Superior temporal gyrus (tissue), 1 donor: ENCODE results near the gene ALLC.

ENCODE experiments used
- DNase-seq: peaks from one replicate; pipeline ENCODE4 v3.0.0-alpha.2; 2016; ENCODE audit errors: extremely low spot score

Gene ALLC

DNA sequence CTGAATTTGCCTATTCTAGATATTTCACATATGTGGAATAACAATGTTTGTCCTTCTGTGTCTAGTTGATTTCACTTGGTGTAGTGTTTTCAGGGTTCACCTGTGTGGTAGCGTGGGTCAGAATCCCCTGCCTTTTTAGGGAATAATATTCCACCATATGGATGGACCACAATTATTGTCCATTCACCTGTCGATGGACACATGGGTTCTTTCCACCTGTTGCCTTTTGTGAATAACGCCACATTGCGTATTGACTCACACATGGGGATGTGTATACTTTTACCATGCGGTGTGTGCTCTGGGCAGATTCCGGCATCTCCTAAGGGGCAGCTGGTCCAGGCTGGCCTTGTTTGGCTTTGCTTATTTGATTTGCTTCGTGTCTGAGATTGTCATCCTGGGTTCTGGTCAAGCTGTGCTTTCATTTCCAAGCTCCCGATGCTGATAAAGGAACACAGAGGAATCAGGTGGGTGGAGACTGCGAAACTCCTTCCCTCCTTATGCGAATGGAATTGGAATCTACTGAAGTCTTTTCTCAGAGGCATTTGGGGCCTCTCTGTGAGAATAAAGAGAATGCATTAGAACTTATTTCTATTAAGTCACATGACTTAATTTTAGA, 18.9 kb upstream of the ALLC start:
- no peak for DNase-seq

DNA sequence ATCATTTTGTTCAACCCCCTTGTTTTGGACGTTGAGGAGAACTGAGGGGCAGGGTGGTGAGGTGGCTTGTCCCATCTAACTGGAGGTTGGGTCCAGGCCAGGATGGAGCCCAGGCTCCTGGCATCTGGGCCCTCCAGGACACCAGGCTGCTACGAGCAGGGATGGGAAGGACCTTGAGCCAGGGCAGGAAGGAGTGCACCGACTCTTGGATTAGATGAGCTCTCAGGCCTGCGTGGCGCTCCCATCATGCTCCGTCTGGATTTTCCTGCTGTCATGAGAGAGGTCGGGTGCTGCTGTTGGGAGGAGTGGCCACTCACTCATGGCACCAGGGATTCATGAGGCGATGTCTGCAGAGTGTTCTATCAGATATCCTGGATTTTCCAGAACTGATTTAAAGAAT, 18.3 kb upstream of the ALLC start:
- no peak for DNase-seq

DNA sequence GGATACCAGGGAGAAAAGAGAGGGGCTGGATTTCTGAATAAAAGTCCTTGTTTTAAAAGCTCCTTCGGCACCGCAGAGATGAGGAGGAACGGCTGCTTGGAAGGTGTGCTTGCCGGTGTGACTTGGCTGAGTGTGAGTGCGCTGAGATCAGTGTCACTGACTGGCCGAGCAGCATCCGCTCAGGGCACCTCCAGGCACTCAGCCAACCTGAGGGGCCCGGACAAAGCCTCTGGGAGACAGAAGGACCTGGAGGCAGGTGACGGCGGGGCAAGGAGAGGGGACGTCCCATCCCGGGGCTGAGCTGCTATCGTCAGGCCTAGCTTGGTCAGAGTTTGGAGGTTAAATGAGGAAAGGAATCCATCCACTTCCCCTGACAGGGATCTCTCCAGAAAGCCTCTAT, 16.8 kb upstream of the ALLC start:
- no peak for DNase-seq

DNA sequence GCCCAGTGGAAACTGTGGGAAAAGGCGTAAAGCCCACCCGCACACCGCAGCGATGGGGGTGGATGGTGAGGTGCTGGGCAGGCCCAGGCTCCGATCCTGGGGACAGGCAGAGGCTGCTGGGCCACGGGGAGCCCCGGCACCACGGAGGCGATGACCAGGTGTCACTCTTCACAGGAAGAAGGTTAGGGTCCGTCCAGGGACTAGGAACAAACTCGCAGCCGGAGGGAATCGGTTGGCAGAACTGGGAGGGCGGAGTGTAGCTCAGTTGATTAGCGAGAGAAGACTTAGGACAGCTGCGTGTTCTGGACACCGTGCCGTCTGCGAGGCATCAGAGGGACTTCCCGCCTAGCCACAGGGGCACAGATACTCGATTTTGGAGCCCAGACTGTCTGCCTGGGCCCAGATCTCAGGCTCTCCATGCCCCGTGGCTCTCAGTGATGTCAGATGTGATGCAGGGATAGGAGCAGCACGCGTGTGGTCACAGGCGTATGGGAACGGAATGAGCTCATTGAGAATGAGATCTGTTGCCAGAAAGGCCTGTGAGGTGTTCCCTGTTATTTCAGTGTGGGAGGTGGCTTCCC, 16.1 kb upstream of the ALLC start:
- DNase-seq: no peak

DNA sequence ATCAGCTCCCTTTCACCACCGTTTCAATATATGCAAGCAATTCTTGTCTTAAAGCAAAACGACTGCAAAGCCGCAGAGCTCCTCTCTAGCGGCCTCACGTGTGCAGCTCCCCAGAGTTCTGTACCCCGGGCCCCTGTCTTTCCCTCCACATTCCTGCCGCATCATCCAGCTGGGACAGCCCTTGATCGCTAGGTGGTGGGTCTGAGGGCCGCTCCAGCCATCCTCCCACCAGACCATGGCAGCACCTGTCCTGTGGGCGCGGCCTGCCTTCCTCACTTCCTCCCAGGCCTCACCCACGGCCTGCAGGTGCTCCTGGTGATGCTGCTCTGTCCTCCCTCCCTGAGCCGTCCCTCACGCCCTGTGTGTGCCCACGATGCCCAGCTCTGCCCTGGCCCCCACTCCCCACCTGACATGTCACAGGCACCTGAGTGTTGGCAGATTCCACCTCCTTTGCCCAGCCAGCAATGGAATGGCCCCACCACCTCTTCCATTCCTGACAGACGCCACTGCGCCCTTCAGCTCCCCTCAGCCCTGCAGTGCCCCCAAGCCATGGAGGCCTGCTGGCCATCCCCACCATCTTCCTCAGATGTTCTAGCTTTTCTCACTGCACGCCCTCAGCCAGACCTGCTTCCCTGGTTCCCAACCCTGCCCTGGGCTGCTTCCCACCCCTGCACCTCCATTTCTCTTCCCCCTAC, 15.3 kb upstream of the ALLC start:
- no peak for DNase-seq

DNA sequence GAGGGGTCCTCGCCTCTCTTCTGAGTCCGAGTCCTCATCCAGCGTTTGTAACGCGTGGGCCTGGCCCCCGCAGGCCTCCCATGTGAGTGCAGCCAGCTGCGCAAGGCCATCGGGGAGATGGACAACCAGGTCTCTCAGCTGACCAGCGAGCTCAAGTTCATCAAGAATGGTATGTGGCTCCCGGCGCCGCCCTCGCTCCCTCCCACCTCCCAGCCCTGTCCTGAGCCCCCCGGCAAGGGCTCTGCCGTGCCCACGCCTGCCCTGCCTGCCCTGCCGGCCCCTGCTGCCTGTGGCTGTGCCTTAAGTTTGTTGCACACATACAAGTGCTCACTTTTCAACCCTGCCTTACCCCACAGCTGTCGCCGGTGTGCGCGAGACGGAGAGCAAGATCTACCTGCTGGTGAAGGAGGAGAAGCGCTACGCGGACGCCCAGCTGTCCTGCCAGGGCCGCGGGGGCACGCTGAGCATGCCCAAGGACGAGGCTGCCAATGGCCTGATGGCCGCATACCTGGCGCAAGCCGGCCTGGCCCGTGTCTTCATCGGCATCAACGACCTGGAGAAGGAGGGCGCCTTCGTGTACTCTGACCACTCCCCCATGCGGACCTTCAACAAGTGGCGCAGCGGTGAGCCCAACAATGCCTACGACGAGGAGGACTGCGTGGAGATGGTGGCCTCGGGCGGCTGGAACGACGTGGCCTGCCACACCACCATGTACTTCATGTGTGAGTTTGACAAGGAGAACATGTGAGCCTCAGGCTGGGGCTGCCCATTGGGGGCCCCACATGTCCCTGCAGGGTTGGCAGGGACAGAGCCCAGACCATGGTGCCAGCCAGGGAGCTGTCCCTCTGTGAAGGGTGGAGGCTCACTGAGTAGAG, 14.4 kb upstream of the ALLC start:
- DNase-seq: no peak

DNA sequence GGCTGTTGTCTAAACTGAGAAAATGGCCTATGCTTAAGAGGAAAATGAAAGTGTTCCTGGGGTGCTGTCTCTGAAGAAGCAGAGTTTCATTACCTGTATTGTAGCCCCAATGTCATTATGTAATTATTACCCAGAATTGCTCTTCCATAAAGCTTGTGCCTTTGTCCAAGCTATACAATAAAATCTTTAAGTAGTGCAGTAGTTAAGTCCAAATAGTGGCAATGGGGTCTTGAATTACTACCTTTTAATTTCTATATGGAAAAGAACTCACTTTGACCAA, 13.8 kb upstream of the ALLC start:
- no peak for DNase-seq

DNA sequence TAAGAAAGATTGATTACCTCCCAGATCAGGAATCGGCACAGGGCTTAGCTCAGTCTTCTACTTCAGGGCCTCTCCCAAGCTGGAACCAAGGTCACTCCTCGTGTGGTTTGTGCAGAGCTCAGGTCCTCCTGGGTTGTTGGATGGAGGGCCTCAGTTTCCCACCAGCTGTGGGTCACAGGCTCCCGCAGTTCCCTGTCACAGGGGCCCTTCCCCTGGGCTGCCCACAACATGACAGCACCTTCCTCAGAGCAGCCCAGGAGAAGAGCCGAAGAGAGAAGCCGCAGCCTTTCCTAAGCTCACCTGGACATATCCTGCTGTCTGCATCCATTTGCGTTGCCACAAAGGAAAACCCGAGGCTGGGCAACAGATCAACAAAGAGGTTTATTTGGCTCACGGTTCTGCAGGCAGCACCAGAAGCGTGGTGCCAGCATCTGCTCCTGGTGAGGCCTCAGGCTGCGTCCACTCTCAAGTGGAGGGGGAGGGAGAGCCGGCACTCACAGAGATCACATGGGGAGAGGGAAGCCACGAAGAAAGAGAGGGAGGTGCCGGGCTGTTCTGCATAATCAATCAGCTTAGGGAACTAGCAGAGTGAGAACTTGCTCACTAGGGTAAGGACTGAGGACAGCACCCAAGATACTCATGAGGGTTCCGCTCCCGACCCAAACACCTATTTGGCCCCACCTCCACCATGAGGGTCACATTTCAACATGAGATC, 13.0 kb upstream of the ALLC start:
- no peak for DNase-seq

DNA sequence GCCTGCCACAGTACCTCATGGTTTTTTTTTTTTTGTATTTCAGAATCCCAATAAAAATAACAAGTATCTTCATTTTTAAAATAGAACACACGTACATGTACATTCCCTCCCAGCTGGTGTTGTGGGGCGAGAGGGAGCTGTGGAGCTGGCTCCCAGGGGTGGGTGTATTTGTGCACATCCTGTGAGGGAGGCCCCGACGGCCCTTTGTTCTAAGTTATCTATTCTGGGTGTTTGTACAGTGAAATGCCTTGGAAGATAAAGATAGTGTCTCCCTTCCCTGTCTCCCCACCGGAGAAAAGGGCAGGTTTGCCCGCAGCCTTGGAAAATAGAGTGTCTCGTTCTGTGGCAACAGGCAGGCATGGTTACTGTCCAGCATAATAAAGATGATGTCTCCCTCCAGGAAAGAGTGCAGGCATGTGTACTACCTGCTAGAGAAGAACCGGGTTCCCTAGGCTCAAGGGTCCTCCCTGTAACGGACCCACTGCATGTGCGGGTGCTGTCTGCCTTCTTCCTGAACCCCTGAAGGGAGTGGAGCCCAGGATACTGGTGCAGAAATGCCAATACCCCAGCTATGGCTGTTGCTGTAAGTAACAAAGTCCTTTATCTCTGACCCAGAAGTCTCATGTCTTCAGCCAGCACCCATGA, 12.1 kb upstream of the ALLC start:
- no peak for DNase-seq

DNA sequence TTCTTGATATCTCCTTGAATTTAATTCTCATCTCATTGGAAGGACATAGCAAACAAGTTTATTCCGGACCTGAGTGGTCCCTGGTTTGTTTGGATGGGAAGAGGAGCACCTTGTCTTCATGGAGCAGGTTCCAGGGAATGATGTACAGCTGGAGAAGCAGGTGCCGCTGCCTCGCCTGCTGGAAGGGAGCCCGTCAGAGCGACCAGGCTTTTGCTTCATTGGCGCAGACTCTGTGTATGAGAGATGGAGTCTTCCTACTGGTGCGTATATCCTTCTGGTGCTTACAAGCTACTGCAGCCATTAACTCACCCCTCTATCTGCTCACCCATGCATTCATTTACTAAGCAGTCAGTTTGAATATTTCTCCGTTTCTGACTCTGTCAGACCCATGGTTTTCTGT, 11.6 kb upstream of the ALLC start:
- DNase-seq: no peak

DNA sequence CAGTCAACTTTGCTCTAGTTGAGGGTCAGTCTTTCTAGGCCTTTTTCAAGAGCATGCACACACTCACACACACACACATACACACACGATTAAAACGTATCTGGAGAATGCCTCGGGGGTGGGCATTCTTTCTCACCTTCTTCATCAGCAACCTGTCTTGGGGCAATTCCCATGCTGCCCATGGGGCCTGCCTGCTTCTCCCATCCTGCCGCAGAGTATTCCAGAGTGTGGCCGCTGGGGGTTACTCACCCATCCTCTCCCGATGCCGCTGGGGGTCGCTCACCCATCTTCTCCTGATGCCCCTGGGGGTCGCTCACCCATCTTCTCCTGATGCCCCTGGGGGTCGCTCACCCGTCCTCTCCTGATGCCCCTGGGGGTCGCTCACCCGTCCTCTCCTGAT, 10.8 kb upstream of the ALLC start:
- DNase-seq: no peak

DNA sequence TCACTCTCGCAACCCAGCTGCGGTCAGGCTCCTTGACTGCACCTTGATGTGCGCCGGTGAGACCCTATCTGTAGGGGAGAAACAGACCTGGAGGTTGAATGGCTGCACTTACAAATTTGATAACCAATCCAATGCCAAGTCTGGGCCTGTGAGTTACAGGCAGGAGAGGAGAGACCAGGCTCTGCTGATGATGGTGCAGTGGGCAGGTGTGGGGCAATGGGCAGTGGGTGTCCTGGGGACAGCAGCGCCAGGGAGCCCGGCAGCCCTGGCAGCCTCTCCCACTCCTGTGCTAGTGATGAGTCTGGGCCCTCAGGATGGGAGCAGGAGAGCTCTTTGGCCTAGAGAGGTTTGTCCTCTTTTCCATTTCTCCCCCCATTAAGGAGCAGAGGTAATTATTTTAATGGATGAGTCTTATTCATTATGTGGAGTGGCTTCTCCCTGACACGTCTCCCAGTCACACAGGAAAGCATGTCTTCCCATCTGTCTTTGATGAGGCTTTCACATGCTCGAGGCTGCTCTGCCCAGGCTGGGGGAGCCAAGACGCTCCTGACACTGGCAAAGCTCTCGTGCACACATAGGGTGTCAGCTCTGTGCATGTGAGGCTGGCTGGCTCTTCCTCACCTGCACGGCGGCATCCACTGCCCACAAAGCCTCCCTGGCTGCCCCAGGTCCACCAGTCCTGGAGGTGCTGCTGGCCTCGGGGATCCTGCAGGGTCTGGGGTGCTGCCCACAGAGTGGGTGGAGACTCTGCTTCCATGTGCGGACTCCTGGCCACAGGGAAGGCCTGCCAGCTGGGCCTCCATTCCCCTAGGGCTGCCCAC, 10.0 kb upstream of the ALLC start:
- no peak for DNase-seq

DNA sequence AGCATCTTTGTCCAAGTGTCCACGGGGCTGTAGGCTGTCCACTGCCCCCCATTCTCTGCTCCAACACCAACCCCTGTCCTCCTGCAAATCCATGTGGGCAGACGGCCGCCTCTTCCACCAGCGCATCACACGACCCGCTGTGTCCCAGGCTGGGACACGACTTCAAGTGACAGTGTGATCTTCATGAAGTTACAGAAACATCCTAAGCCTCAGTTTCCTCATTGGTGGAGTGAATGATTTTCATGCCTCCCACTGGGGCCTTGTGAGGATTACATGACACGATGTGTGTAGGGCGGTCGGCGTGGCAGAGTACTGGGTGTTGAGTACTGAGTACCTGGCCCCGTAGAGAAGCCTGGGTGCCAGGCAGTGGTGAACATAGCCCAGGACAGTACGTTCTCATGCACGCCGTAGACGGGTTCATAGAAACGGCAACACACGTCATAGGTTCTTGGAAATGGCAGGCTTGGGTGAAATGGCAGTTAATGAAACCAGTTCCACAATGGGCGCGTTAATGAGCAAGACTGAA, 9.3 kb upstream of the ALLC start:
- no peak for DNase-seq

DNA sequence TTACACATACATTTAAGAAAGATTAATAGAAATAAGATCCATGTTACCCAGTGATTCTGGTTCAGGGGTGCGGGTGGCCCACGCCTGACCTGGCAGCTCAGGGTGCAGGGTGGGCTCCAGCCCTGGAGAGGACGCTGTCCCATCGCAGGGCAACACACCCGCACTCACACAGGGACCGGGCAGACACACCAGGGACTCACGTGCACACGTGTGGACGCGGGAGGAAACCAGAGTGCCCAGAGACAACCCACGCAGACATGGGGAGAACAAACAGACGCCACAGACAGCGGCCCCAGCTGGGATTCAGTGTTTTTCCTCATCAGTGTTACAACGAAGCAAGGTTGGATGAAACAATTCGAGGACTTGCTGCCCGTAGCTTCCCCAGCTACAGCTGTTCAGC, 8.4 kb upstream of the ALLC start:
- peak; percentile 12 for DNase-seq

DNA sequence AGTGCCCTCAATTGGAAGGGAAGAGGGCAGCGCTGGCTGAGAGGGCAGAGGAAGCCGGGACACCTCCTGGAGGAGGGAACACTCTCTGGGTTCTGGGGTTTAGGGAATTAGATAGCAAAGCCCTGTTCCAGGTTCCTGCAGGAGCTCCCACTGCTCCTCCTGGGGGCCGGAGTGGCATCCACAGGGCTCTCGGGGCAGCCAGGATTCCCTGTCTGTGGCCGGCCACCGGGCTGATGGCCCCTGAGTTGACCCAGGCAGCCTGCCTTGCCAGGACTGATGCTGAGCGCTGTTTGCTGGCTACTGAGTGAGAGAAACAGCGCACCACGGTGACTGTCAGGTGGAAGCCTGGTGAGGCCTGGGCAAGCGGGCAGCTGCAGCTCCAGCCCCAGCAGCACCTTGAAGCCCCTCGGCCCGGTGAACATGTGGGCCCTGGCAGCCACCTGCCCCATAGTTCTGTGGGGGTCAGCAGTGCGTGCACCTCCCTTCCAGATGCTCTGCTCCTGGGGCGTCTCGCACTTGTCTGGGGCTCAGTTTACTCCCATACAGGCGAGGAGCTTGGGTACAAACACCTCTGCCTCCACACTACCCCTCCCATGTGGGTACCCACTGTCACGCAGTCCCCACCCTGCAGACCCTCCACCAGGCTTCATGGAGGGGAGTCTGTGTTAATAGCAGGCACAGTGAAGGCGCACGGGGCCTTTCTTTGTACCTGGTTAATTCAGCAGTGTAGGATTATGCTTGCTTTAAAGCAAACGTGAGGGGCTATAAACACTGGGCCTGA, 7.7 kb upstream of the ALLC start:
- DNase-seq: no peak

DNA sequence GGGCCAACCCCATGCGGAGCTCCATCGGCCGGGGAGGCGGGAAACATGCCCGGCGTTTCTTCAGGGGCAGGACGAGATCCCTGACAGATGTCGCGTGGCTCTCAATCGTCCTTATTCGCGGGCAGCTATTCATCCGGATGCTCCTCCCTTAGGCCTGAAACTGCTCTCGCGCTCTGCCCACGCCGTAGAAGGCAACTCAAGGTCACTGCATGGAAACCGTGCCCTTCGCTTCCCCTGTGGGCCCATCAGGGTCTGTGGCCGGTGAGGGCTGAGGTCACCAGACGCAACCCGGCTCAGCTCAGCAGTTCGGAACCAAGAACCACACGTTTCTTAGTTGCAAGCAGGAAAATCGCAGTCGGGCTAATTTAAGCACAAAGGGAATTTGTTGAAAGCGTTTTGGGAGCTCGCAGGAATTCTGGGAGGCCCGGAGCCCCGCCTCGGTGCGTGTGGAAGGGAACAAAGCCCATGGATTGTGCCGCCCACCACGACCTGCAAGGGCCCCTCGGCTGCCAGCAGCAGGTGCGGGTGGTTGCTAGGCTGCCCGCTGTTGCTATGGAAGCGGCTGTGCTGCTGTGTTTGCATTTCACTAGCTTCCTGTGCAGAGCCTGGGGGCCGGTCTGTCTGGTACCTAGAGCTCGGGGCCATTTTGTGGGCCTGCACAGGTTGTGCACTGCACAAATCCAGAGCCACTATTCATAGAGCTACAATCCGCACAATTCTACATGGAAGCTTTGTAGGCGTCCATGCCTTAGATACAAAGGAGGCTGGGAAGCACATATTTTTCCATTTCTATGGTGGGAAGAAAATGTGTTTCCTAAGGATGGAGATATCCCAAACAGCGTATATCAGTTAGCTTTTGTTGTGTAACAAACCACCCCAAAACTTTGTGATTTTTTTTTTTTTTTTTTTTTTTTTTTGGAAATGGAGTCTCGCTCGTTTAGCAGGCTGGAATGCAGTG, 6.0 kb upstream of the ALLC start:
- DNase-seq: peak; percentile 61

DNA sequence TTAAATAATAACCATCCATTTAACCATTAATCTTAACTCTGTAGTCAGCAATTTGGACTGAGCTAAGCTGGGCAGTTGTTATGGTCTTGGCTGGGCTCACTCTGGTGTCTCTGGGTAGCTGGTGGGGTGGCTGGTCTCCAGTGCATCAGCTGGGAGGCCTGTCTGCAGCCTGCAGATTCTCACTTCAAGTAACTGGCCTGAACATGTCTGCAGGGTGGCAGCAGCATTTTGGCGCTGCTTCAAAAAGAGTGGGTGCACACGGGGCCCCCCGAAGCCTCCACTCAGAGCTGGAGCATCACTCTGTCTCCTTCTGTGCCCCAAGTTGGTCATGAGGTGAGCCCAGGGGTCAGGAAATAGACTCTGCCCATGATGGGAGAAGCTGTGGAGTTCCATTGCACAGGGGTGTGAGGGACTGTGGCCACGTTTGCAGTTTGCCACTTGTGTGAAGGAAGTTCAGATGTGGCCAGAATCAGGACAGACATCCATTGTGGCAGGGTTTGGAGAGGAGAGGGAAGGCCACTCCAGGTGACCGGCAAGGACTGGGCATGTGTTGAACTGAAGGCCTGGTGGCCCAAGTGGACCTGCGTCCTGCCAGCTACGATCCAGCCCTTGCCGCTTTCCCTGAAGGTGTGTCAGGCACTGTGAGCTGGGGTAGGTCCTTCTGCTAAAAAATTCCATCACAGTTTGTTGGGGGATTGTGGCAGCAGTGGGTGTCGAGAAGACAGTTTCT, 4.9 kb upstream of the ALLC start:
- DNase-seq: no peak

DNA sequence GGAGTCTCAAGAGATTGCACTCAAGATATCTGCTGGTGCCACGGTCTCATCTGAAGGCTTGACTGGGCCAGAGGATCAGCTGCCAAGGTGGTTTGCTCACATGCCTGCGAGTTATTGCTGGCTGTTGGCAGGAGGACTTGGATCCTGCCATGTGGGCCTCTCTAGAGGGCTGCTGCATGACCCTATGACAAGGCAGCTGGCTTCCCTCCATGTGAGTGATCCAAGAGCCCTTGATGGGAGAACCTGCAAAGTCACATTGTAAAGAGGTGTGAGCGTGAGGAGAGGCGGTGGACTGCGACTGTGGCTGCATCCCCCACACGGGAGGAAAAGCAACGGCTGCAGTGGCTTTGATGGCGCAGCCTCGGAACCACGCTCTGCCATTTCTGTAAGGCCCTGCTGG, 4.0 kb upstream of the ALLC start:
- no peak for DNase-seq
